HT-29 (cell line): ENCODE data around the gene FAM111A. TPM values are rescaled to one million over a fixed set of nuclear protein-coding genes. Genes with fewer than 3 reads are reported as not detected.
"Not testable (repeated sequence)": the region's sequence is repeated elsewhere in the genome, so short reads cannot be mapped to it uniquely, and the experiment has no call there.

Source experiments
- DNase-seq: peaks from one replicate; pipeline ENCODE4 v3.0.0-alpha.2; 2015; ENCODE audit warnings: low spot score
- total RNA-seq: library from RNA; depleted of rRNA; stranded (reverse); fragments of >200 nt; shearing (Covaris generic); gene quantifications from 2 replicates; pipeline ENCODE4 v1.2.3, GENCODE V29; 2014; rRNA removed

FAM111A gene, protein sequence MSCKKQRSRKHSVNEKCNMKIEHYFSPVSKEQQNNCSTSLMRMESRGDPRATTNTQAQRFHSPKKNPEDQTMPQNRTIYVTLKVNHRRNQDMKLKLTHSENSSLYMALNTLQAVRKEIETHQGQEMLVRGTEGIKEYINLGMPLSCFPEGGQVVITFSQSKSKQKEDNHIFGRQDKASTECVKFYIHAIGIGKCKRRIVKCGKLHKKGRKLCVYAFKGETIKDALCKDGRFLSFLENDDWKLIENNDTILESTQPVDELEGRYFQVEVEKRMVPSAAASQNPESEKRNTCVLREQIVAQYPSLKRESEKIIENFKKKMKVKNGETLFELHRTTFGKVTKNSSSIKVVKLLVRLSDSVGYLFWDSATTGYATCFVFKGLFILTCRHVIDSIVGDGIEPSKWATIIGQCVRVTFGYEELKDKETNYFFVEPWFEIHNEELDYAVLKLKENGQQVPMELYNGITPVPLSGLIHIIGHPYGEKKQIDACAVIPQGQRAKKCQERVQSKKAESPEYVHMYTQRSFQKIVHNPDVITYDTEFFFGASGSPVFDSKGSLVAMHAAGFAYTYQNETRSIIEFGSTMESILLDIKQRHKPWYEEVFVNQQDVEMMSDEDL
- 43.6 and 51.9 TPM in 2 replicates for total RNA-seq

DNA sequence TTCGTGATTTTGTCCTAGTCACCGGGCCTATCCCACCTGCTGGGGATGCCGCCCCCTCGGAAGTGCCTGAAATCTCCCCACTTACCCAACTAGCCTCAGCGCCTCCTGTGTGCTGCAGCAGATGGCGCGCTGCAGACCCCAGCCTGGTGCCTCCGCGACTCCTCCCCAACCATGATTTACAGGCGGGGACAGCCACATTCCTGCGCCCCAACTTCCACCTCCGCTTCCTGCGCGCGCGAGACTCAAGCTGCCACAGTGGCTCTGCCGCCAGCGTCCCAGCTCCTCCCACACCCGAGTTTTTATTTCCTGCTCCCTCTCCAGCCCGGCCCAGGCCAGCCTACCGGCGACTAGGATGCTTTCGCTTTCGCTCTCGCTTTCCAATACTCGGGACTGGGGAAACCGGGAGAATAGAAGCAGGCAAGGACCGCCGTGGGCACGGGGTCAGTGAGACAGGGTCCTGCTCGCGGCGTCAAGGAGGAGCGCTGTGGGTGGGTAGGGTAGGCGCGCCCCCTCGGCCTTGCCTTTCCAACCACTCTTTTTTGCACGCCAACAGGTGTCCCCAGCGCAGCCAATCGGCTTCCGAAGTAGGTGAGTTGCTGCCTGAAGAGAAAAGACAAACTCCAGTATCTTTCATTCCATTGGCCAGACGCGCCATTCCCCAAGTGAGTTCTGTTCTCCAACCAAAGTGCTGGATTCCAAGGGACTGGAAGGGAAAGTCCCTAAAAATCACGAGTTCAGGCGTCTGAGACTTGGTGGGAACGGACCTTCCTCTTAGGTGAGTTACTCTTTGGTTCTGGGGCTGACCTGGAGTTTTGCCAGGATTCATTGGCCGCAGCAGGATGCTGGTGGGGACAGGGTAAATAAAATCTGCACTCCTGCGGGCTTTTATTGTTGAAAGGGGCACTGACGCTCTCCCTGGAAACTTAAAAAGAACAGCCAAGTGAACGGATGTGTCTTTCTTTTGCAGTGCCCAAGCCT, at the start of gene FAM111A:
Gene FAM111A, plus strand, starts transcription at position 327 of the 978 bp plus-strand sequence. CDS start 6,017 bp downstream, outside the sequence.
- peak; percentile 97 for DNase-seq

GRCh38 chr11:59093576-59093975, 49.1 kb upstream of the FAM111A start:
- DNase-seq = not testable (repeated sequence)

DNA sequence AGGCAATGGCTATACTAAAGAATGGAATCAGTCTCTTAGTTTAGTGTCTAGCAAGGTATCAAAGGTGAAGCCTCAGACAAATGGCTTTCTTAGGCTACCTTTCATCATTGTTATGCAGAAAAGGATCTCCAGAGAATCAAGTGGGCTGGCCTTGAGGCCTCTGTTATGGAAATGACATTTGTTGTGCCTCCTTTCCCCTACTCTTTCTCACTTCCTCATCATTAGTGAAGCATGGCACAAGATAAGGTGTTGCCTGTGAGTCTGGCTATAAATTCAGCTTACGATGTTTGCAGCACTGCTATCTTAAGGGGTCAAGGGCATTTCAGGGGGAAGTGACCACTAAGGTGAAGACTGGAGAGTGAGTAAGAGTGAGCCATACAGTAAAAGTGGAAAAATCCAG, 47.4 kb upstream of the FAM111A start:
- not testable (repeated sequence) for DNase-seq

DNA sequence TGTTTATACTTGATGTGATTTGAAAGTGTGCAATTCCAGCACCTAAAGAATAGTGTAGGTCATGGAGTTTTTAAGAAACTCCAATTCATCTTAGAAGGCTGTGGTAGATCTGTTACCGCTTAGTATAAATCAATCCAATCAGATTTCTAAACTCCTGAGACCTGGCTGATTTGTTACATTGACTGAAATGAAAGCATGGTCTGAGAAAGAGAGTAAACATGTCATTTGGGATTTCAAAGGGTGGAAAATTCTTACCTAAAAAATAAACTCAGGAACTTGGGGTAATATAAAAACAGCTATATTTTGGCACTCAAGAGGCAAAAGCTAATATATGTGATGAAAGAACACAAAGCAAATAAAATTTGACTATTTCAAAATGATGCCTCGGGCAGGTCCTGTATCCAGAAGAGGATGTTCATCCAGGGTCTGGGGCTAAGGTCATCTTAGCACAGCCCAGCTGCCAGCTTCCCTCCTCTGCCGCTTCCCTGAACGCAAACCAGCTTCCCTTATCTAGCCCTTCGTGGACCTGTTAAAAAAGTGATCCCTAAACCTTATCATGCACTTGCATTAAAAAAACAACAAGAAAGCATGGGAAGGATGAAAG, 46.6 kb upstream of the FAM111A start:
- not testable (repeated sequence) for DNase-seq

GRCh38 chr11:59097113-59097708, 45.4 kb upstream of the FAM111A start:
- DNase-seq = peak; percentile 82

- DNase-seq = peak; percentile 34
Observed at GRCh38 chr11:59097938-59098337, 44.7 kb upstream of the FAM111A start.

DNA sequence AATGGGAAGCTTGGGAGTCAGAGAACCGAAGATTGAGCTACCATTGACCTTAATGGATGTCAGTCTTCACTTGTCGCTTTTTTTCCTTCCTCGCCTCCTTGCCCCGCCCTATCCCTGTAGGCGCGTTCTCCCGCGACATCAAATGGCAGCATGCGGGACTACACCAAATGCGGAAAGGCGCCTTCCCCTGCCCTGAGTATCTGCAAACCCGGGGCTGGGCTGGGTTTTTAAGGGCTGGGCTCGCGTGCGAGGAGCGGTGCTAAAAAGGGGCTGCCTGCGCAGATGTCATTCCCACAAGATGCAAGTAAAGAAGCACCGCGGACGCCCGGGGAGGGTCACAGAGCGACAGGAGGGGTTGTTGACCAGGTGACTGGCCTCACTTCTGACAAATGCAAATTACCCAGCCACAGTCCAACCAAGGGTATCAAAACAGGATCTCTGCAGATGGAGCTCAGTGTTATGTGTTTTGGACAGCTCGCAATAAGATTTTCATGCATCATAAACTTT, 40.3 kb upstream of the FAM111A start:
- DNase-seq = no peak

DNA sequence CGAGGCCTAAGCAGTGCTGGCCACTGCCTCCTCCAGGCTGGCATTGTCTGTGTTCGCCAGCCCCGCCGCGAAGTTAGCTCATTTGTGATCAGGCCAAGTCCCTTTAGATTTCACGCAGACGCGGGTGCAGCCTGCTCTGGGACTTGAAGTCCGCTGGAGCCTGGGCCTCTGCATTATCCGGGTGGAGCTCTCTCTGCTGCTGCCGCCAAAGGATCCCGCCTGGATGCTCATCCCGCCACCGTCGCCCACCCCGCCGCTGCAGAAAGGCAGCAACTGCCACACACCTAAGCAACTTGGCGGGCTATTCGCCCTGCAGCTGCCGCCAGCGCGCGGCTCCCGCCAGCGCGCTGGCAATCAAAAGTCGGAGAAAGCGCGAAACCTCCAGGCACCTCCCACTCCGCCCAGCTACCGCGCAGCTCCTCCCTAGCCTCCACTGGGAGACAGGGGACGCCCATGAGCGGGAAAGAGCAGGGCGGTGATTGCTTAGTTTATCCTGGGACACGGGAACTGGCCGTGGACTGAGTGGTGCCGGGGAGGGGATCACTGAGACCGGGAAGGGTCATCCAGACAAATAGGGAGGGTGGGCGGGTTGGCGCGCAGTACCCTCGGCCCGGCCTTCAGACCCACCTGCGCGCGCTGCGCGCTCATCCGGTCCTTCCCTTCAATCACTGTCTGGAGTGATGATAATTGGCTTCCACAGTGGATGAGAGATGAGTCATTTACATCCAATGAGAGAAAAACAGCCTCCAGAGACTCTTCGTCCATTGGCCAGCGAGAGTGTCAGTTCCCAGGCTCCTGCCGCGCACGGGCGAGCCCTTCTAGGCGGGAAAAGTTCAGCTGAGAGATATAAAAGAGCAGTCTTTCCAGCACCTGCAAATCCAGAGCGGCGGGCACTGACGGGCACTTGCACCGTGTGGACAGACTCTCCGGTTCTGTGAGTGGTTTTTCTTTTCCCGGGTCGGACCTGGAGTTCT, 36.0 kb upstream of the FAM111A start, which contains the start of gene FAM111B:
Gene FAM111B, plus strand, starts transcription at position 875 of the 974 bp plus-strand sequence. CDS start 2,389 bp downstream, outside the sequence.
- DNase-seq = peak; percentile 98

DNA sequence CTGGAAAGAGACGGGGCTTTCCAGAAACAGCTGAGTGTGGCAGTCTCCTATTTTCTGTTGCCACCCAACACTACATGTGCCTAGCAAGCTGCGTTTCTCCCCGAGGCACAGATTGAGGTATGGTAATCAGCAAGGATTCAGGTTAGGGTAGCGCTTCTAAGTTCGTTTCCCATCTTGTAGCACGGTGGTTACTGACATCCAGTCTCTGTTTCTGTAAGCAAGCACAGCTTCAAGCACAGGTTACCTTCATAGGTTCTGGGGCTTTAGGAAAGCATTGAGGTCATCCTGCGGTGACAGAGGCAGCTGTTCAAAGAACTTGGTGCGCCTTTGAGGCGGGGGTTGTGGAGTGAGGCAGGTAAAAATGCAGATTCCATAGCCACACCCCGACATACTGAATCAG, 34.9 kb upstream of the FAM111A start:
- DNase-seq = peak; percentile 45

DNA sequence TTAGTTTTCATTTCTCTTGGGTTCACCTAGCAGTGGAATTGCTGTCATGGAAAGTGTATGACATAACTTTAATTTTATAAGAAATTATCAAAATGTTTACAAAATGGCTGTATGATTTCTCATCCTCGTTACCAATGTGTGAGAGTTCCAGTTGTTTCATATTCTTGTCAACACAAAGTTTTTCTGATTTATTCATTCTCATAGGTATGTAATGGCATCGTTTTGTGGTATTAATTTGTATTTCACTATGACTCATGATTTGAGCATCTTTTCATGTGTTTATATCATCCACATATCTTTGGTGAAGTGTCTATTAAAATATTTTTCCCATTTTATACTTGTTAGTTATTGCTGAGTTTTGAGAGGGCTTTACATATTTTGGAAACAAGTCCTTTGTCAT, 30.2 kb upstream of the FAM111A start:
- DNase-seq = no peak

DNA sequence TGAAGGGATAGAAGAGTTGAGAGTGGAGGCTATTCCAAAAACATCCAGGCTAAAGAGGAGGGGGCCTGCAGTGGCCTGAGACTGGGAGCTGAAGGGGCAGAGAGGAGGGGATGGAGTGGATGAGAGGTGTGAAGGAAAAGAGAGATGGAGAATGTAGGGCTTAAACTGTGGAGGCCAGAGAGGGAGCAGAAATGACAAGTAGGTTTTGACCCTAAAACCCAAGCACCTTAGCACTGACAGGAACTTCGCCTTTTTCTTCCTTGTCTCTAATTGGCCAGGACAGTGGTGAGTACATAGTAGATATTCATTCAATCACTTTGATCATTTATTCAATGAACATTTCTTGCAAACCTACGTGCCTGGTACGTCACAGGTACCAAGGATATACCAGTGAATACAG, 28.3 kb upstream of the FAM111A start:
- DNase-seq = no peak

GRCh38 chr11:59115553-59115952, 27.1 kb upstream of the FAM111A start:
- DNase-seq = no peak

GRCh38 chr11:59117774-59118173, 24.9 kb upstream of the FAM111A start:
- no peak for DNase-seq

DNA sequence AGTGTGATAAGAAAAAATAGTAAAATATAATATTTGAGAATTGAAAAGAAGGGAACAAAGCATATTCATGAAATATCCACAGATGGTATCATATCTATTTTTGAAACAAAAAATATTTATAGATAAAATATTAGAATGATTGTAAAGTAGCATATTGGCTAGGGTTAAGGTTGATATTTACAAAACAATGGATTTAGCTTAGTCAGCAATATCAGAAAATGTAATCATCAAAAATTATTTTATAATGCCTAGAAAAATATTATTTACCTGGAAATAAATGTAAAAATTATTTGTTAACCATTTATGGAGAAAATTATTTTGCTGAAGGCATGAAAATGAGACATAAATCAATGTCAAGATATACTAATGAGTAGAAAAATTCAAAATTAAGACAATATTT, 22.8 kb upstream of the FAM111A start:
- no peak for DNase-seq

DNA sequence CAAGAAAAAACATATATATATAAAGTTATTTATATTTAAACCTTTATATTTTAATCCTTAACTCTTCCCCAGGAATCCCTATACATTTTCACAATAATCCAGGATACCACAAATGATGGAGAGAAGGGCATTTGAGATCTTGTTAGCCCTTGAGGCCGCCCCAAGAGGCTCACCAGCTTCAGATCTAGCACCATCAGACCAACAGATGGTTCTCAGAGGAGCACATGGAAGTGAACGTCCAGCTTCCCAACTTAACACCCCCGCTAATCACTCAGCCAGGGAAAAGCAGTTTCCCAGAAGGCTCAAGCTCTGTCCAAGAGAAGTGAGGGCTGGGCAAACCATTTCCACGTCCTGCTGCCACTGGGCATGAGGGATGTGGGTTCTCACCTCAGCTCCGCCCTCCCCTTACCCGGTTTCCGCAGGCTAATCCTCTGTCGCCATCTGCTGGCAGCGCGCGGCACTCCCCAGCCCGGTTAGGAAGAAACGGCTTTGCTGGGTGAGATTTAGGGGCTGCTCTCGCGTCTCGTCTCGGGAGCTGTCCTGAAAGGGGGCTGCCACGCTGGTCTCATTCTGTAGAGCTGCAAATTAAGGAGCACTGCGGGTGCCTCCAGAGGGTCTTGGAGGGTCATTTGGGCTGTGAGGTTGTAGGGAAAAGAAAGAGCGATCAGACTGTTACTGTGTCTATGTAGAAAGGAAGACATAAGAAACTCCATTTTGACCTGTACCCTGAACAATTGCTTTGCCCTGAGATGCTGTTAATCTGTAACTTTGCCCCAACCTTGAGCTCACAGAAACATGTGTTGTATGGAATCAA, 6.8 kb upstream of the FAM111A start:
- DNase-seq = peak; percentile 88

DNA sequence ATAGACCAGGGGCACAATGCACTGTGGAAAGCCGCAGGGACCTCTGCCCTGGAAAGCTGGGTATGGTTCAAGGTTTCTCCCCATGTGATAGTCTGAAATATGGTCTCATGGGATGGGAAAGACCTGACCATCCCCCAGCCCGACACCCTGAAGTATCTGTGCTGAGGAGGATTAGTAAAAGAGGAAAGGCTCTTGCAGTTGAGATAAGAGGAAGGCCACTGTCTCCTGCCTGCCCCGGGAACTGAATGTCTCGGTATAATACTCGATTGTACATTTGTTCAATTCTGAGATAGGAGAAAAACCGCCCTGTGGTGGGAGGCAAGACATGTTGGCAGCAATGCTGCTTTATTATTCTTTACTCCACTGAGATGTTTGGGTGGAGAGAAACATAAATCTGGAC, 6.1 kb upstream of the FAM111A start:
- DNase-seq = not testable (repeated sequence)

DNA sequence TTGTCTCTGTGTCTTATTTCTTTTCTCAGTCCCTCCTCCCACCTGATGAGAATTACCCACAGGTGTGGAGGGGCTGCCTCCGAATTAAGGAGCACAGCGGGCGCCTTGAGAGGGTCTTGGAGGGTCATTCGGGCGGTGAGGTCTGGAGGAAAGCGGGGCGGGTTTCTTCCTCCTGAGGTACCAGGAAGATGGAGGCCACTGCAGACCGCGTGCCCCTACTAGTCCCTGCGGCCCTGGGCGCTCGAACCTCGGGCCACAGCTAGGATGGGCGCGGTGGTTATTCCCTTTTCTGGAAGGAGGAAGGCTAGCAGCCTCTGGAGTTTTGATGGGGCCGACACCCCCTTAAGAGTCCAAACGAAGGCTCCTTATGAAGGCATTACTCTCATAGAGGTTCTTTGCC, 5.5 kb upstream of the FAM111A start:
- no peak for DNase-seq

DNA sequence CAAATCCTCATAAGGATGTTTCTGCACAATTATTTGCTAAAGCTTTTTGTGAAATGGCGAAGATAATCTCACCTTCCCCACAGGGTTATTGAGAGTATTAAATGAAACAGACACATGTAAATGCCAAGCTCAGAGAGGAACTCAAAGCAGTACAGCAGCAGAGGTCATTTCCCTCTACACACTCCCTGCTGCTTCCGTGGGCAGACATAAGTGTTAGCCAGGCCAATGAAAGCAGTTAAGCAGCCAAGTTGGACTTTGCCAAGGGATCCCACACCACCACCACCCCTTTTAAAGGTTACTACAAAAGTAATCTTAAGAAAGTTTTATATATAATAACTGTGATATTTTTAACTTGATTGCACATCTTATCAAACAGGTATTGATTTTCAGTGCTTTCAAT, 4.0 kb upstream of the FAM111A start:
- no peak for DNase-seq

- DNase-seq = no peak
Observed at GRCh38 chr11:59141191-59141590, 1.5 kb upstream of the FAM111A start.
